Measurements from ENCODE around the gene SORCS2.

SORCS2 gene

DNA sequence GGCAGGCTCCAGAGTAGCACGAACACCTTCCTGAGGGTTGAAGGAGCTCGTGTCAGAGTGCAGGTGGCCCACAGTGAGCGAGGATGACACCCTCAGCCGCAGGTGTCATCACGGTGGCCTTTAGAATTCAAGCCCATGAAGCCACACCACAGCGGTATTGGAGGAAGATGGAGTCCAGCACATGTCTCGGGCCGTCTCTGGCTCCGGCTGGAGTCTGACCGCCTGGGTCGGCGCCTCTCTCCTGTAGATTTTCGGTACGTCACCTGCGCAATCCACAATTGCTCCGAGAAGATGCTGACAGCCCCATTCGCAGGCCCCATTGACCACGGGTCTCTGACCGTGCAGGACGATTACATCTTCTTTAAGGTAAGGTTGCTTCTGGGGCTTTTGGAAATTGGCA, 471.8 kb downstream of the SORCS2 start:
- no peak for DNase-seq

DNA sequence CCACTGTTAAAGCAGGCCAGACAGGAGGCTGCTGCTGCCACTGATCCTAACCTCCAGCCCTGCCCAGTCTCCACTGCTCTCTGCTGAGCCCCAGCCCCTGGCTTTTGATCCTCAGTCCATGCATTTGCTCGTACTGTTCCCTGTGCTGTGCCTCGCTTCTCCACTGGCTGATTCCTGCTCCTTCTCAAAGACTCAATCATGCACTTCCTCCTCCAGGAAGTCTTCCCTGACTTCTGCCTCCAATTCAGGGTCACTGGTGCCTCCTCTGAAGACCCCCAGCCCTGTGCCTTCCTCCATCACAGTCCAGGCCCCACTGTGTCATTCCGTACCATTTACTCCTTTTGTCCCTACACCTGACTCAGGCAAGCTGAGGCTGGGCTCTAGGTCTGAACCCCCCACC, 473.0 kb downstream of the SORCS2 start:
- no peak for DNase-seq

DNA sequence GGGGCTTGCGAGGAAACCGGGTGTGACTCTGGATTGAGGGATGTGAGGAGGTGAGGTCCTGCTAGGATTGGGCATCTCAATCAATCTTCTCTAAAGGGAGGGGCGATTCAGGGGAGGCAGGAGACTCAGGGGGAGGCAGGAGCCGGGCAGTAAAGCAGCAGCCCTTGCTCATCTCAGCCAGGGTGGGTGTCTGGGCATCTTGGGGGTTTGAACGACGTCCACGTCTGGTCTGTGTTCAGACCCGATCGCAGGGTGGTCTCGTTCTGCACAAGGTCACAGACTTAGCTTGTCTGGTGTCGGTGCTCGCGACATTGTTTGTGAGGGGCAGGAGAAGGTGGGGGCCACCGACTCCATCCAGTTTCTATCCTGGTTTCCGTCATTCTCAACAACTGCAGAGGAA, 473.7 kb downstream of the SORCS2 start:
- DNase-seq, result no peak

DNA sequence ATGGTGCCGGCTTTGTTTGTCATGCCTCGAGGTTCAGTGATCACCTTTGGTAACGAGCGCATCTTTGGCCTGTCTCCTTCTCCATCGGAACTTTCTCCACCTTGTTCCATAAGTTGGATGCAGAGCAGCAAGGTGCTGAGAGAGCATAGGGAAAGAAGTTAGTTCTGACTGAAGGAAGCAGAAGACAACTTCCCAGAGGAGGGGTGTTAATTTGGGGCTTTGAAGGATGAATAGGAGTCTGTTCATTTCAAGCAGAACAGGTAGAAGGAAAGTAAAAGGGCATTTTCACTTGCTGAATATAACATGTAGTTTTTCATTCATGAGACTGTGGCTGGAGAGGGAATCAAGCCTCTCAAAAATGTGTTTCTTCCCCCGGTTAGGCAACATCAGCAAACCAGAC, 474.4 kb downstream of the SORCS2 start:
- DNase-seq, result no peak

DNA sequence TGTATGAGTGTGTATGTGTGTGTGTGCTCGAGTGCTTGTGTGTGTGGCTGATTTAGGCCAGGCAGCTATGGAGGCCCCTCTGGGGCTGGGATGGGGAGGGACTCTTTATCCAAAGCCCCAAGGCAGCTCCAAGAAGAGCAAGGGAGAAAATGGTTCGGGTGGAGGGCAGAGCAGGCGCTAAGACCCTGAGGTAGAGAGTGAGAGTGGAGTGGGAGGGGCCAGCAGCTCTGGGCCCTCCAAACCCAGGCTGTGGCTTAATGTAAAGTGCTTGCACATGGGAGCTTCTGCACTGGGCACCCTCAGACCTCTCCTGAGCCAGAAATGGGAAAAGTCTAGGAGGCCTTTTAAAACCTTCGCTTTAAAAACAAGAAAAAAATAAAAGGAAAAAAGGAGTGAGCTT, 475.9 kb downstream of the SORCS2 start:
- no peak for DNase-seq

DNA sequence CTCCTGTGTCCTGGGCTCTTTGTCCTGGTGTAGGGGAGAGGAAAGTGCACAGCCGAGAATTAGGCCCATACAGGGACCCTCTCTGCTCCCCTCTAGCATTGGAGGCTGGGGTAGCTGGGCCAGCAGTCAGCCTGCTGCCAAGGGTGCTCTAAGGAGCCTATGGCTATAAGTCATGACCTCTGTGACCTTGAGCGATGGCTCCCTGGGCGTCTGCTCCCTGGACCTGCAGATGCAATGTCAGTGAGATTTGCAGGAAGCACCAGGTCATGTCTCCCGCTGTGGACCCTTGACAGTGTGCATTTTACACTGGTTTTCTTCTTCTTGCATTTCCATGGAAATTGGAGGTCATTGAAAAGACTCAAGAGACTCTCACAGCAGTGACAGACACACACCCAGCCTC, 476.5 kb downstream of the SORCS2 start:
- no peak for DNase-seq

DNA sequence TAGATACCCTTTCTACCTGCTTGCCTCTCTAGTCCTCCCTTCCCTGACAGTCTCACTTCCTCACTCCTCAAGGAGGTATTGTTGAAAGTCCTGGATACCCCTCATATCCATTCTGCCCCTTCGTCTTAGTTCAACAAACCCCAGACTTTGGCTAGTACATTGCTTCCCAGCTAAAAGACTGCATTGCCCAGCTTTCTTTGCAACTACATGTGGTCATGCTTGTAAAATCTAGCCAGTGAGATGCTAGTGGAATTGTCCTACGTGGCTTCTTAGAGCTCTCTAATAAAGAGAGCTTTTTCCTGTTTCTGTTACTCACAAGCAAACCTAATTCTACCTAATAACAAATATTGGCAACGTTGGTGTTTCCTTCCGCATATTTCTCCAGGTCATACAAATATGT, 480.3 kb downstream of the SORCS2 start:
- DNase-seq, result no peak

DNA sequence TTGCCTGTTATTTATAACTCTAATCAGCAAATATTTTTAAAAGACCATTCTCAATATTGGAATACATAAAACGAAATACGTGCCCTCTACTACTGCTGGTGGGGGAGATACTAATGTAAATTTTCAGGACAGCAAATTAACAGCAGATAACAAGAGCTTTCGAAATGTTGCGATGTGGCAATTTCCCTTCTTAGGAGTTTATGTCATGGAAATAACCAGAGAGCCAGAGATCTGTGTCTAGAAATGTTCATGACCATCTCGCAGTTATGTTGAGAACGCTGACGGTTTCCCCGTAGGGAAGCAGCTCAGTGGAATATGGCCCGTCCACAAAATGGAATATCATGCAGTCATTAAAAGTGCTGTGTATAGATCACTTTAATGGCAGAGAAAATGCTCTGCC, 480.8 kb downstream of the SORCS2 start:
- DNase-seq, result no peak

DNA sequence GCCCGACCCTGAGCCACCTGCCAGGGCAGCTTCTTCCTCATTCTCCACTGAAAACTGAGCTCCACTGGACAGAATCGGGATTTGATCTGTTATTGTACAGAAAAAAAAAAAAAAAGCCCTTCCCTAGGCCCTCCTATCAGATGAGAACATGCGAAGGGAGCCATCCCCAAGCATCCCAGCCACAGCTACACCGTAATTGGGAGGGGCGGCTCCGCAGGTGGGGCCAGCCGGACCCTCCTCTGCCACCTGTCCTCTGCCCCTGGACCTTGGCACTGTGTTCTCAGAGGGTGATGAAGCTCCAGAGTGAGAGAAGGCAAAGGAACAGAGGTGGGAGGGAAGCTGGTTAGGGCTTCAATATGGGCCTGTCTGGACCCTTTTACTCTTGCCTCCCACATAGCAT, 482.4 kb downstream of the SORCS2 start:
- DNase-seq, result no peak

DNA sequence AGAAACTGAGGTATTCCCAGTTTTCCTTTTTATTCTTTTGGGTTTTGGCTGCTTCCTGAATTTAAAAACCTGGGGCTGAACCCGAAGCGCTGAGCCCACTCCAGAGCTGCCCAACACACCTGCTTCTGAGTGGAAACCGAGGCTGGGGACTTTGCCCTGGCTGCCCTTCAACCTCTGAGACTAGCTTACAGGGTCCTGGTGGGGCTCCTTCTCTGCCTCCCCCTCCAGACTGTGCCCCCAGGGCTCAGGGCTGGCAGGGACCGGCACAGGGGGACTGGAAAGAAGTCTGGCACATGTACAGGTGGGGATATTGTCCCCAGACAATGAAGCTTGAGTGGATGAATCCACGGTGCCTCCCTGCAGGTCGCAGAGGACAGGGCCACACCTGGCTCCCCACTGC, 482.8 kb downstream of the SORCS2 start:
- DNase-seq, result no peak

DNA sequence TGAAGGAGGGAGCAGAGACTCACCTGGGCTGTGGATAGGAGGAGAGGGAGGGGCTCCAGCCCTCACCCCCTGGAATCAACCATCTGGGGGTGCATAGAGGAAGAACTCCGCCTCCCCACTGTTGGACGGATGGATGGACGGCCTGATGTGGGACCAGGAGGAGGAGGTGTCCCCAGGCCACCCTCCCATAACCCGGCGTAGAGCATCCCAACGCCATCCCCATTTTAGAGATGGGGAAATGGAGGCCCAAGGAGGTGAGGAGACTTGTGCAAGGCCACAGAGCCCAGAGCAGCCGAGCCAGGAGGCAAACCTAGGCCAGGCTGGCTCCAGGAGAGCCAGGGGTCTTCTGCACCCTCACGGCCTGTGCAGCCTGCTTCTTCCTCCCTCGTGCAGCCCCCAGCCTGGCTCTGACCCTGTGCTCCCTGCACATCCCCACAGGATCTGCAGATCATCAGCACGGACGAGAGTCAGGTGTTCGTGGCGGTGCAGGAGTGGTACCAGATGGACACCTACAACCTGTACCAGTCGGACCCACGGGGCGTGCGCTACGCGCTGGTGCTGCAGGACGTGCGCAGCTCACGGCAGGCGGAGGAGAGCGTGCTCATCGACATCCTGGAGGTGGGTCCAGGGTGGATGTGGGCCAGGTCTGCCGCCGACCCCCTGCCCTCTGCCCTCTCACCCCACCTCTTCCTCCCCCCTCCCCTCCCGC, 483.4 kb downstream of the SORCS2 start:
- DNase-seq, result no peak

DNA sequence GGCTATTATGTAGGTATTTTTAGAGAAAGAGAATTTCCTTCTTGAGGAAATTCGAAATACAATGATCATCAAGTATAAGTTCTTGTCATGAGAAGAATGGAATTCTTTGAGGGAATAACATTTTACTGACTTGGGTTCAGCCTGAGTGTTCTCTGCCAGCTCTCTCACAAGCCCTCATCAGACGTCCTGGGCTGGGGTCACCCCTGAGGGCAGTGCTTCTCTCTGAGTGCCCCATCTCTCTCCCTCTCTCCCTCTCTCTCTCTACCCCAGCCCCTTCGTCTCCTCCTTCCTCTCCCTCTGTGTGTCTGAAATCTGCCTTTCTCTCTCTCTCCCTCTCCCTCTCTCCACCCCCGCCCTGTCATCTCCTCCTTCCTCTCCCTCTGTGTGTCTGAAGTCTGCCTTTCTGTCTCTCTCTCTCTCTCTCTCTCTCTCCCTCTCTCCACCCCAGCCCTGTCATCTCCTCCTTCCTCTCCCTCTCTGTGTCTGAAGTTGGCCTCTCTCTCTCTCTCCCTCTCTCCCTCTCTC, 484.1 kb downstream of the SORCS2 start:
- no peak for DNase-seq

DNA sequence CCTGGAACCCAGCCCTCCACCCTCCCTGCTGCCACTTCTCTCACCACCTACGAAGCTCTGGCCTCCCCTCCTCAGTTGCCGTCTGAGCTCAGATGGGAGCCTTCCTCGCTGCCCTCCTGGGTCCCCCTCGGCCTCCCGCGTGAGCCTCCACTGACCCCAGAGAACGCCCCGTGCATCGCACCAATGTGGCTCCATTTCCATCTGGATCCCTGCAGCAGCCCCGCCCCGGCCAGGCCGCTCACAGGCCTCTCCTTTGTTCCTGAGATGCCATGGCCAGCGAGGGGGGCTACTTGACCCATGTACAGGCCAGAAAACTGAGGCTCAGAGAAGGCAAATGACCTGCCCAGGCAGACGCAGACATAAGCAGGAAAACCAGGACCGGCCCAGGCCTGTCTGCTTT, 484.7 kb downstream of the SORCS2 start:
- DNase-seq, result no peak

DNA sequence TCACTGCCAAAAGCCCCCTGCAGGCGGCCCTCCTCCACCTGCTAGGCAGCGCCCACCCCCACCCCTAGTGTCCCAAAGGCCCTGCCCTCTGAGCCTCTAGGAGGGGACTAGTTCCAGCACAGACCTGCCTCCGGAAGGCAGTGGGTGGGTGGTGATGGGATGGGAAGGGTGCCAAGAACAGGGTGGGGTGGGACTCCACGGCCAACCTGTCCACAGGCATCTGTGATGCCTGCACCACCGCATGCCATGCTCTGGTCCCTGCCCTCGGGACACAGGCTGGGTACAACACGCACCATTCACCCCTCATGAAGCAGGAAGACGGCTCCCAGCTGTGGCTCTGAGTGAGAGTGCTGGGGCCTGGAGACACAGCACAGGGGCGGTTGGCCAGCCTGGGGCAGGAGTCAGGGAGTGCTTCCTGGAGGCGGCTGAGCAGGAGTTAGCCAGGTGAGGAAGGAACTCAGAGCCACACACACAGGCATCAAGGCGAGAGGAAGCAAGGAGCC, 485.5 kb downstream of the SORCS2 start:
- DNase-seq, result no peak

DNA sequence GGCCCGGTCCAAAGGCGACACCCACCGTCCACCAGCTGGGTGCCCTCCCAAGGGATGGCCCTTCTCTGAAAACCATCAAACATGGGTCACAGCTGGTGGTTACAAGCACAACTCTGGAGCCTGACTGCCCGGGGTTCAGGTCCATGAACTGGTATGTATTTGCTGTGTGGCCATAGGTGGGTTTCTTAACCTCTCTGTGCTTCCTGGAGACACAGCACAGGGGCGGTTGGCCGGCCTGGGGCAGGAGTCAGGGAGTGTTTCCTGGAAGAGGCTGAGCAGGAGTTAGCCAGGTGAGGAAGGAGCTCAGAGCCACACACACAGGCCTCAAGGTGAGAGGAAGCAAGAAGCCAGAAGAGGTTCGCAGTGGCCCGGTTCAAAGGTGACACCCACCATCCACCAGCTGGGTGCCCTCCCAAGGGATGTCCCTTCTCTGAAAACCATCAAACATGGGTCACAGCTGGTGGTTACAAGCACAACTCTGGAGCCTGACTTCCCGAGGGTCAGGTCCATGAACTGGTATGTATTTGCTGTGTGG, 486.0 kb downstream of the SORCS2 start:
- no peak for DNase-seq

DNA sequence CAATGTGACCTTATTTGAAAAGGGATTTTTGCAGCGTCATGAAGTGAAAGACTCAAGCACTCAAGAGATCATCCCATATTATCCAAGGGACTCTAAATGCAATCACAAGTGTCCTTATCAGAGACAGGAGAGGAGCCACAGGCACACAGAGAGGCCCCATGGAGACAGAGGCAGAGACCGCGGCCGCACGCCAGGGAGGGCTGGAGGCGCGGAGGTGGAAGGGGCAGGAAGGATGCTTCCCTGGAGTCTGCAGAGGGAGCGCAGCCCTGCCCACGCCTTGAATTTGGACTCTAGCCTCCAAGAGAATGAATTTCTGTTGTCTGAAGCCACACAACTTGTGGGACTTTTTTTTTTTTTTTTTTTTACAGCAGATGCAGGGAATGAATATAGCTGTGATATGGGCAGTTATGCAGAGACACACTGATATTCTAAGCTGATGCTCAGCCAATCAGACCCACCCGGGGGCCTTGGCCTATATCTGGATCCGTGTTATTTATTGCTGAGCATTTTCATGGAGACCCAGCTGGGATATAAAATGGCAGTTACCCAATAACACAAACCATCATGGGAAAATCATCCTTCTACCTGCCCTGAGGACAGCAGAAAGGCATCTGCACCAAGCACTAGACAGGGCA, 487.2 kb downstream of the SORCS2 start:
- DNase-seq, result no peak

DNA sequence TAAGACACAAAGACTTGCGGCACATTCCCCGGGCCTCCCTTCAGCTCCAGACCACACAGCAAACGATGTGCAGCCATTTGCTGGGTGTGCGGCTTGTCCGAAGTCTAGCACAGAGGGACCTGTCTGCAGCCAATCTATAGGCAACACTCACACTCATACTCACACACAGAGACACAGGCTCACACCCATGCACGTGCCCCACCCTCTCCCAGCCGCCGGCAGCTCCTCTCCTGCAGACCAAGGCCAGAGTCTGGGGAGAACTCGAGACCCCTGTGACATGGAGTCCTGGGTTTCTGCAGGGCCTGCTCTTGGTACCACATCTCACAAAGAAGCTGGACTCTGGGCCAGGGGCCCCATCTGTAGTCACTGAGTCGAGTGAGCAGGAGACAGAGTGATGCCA, 487.8 kb downstream of the SORCS2 start:
- no peak for DNase-seq

DNA sequence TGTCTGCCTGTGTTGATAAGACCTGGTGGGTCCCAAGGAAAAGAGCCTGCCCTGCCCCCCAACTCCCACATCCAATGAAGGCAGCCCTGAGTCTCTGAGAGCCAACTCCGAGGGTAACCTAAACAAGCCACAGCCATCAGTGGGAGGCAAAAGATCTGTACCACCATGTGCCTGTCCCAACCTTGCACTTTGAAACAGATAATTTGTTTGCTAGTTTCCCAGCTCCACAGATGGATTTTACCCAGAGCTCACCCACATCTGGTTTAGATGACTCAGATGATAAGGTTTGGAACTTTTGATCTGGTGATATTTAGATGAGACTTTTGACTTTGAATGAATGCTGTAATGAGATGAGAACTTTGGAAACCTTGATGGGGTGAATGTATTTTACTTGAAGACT, 488.4 kb downstream of the SORCS2 start:
- no peak for DNase-seq

DNA sequence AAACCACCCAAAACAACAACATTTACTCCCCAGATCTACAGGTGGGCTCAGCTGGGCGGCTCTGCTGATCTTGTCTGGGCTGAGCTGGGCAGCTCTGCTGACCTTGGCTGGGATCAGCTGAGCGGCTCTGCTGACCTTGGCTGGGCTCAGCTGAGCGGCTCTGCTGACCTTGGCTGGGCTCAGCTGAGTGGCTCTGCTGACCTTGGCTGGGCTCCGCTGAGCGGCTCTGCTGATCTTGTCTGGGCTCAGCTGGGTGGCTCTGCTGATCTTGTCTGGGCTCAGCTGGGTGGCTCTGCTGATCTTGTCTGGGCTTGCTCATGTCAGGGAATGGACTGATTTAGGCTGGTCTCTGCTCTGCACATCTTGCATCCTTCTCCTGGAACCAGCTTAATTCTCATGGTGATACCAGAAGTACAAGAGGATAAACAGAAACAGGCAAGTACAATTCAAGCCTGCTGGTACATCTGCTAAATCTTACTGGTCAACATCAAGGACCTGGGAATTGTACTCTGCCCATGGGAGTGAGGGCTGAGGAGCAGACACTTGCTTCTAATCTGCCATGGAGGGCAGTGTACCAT, 490.9 kb downstream of the SORCS2 start:
- no peak for DNase-seq

DNA sequence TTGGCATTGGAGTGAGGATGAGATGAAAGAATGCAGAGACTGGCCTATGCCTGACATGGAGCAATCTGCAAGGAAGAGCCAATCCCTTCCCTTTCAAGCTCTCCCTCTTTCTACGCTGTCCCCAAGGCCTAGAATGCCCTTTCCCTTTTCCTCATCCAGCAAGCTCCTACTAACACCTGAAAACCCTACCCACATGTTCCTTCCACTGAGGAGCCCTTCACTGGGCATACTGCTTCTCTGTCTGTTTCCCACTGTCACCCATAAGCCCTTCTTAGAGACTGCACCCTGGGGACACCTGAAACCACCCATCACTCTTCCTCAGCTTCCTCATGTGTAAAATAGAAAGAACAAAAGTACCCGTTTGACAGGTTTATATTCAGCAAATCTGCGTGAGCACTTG, 492.0 kb downstream of the SORCS2 start:
- DNase-seq, result no peak

DNA sequence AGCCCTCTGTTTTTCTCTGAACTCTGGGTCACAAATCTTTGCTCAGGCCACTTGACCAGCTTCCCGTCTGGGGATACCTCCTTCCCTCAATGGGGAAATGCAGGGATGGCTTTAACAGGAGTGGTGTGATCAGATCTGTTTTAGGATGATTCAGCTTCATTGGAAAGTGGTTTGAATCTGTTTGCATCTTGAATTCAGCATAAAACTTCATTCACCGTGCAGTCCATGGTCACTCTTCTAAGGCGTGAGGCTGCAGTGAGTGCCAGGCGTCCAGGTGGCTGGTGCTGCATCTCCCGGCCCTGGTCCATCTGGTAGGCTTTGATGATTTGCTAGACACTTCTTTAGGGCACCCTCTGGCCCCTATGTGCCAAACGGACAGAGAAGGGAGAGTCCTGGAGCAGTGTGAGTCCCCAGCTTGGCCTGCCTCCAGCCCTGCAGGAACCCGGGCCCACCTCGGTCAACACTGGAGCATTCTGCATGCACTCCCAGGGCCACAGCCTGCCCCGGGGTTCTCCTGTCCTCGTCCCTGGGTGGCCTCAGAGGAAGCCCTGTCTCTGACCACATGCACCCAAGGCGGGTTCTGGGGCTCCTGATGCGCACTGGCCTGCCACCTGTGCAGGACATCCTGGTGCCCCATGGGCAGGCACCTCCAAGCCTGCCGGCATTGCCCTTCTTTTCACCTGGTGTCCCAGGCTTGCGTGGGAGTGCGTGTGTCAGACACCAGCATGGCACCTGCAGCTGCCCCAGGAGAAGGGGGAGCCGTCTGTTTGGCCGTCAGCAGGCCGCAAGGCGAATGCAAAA, 493.9 kb downstream of the SORCS2 start:
- DNase-seq, result no peak

DNA sequence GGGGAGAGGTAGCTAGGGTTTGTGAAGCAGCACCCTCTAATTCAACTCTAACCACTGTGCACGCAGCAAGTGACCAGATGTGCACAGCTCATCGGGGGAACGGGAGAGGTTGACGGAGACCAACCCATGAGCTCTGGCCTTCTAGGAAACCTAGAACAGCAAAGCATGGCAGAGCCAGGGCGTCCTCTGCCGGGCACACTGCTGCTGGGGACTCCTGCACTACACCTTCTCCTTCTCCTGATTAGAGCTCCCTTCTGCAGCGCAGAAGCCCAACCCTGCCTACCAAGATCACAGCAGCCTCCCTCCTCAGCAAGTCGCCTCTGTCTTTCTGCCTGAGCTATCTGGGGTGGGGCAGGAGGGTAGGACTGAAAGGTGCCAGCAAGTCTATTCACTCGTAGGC, 494.7 kb downstream of the SORCS2 start:
- no peak for DNase-seq

DNA sequence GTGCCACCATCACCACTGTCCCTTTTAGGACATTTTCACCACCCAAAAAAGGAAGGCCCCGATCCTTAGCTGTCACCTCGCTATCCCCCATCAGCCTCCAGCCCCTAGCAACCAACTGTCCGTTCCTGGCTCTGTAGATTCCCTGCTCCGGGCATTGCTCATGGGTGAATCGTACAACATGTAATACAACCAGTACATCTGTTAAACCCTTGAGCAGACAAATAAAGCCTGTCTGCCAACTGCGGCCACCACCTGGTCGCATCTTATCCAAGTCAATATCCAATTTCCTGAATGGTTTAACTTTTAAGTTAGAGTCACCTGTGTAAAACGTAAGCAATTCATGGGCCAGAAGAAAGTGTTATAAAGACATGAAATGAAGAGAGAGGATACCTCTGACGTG, 495.5 kb downstream of the SORCS2 start:
- no peak for DNase-seq

Data from NCI-H2081 treated with DMSO at 0.1 percent for 48 hours (cell line).